Fibroblast of the aortic adventitia (primary cell): Measurements from ENCODE around the gene TACO1. TPM values are rescaled to one million over a fixed set of nuclear protein-coding genes. Genes with fewer than 3 reads are reported as not detected.

Source experiments
- DNase-seq: peaks from one replicate; pipeline ENCODE4 v3.0.0-alpha.2; 2010; ENCODE audit warnings: low read depth
- H3K4me3 ChIP-seq: 2 replicates; pipeline ENCODE4 v1.5.1; 2011; ENCODE audit warnings: low read depth, mild to moderate bottlenecking, control low read depth, low read length, moderate library complexity
- CTCF ChIP-seq: IDR thresholded peaks from 2 replicates; pipeline ENCODE4 v1.5.1; 2011; ENCODE audit warnings: mild to moderate bottlenecking, low read length, control low read depth, inconsistent platforms; ENCODE audit not compliant: insufficient read depth
- total RNA-seq: library from RNA; depleted of rRNA; stranded (reverse); fragments of >200 nt; gene quantifications from 2 replicates; pipeline ENCODE4 v1.2.3, GENCODE V29; 2012; ENCODE audit warnings: low replicate concordance

Gene TACO1
- 16.1 and 20.3 TPM in 2 replicates for total RNA-seq

- H3K4me3 ChIP-seq: peak within 1 kb of the TSS; percentile 92
- TF ChIP-seq CTCF: no peak
- DNase-seq: peak; percentile 87
Measured at GRCh38 chr17:63600569-63601438, at the start of gene TACO1. Gene TACO1, plus strand, starts transcription at chr17:63600895. Its CDS starts 189 bp downstream, at chr17:63601084.

GRCh38 chr17:63552211-63552610, 48.5 kb upstream of the TACO1 start:
- peak; percentile 37 for DNase-seq
- peak overlapping the region; percentile 65 for H3K4me3 ChIP-seq
- TF ChIP-seq CTCF: no peak

- no peak for DNase-seq
- no peak for TF ChIP-seq CTCF
- no peak overlapping the region for H3K4me3 ChIP-seq
Measured at GRCh38 chr17:63555500-63556156, 45.1 kb upstream of the TACO1 start.

- no peak for DNase-seq
- H3K4me3 ChIP-seq: no peak overlapping the region
- no peak for TF ChIP-seq CTCF
Measured at GRCh38 chr17:63557416-63557815, 43.3 kb upstream of the TACO1 start.

GRCh38 chr17:63558441-63558840, 42.3 kb upstream of the TACO1 start:
- no peak for TF ChIP-seq CTCF

GRCh38 chr17:63561819-63562218, 38.9 kb upstream of the TACO1 start:
- H3K4me3 ChIP-seq: no peak overlapping the region
- DNase-seq: no peak
- TF ChIP-seq CTCF: no peak

More at GRCh38 chr17:63558441-63558840, 42.3 kb upstream of the TACO1 start:
- DNase-seq: no peak
- H3K4me3 ChIP-seq: no peak overlapping the region
